Measurements from ENCODE around the gene HEXIM1. TPM values are rescaled to one million over a fixed set of nuclear protein-coding genes. Genes with fewer than 3 reads are reported as not detected.
A peak's percentile ranks its signal among the peaks of the same experiment; 100 is the strongest.

Gene HEXIM1
- total RNA-seq (10 to 100 TPM; 28.8 to 30.8 TPM), polyA plus RNA-seq (1 to 10 TPM; 2.8 to 5.9 TPM)

- peaks cover 0 to 17% (median 0%) of the 10 kb centered on the region in 8 donors for H3K9me3 Mint-ChIP-seq
- peaks cover 0 to 25% of the 10 kb centered on the region in 2 donors for H3K36me3 Mint-ChIP-seq
- no peaks in the 10 kb centered on the region for H3K9me3 ChIP-seq (ENCODE audit: control insufficient read depth in 1 of 2, low read length in 2 of 2)
- peak within 1 kb of the TSS; percentile 90 to 95 for H3K4me3 ChIP-seq (ENCODE audit: low read length in 2 of 2)
- ChIA-PET POLR2A (ENCODE audit: partially characterized antibody) (interaction anchor here (0.6 to 10.3 kb wide), 31 partner anchors 13 to 896 kb away, joined by 3 to 865 read pairs (median 6); partner anchors contain the start of genes ACBD4, DCAKD, FMNL1 and HEXIM2), CTCF (ENCODE audit: partially characterized antibody) (interaction anchor here (0.6 to 22.4 kb wide), 14 partner anchors 13 to 122 kb away, joined by 3 to 552 read pairs (median 6); partner anchors contain the start of genes ACBD4, HEXIM2, NMT1 and PLCD3)
- intact Hi-C loops (cut with micrococcal nuclease), result loop anchor here (1.0 to 2.0 kb wide), 7 partner anchors 13 to 99 kb away; partner anchors contain the start of genes ACBD4, HEXIM2 and NMT1
- peak within 1 kb of the TSS; percentile 98 to 100 (median 100) for H3K27ac Mint-ChIP-seq
- peaks cover 1 to 5% of the 10 kb centered on the region in 2 donors for H3K27me3 Mint-ChIP-seq
- peak within 1 kb of the TSS; percentile 88 for H3K27ac ChIP-seq (ENCODE audit: low read depth, low read length)
- H3K4me1 ChIP-seq (ENCODE audit: insufficient read depth, low read length), result peaks cover 59% of the 10 kb centered on the region
- DNase-seq, result peak; percentile 99 to 100 (median 99)
- peak within 1 kb of the TSS; percentile 93 to 99 (median 96) for H3K4me3 Mint-ChIP-seq
- peaks cover 26 to 61% (median 44%) of the 10 kb centered on the region in 4 donors for H3K4me1 Mint-ChIP-seq
- no peaks in the 10 kb centered on the region for H3K27me3 ChIP-seq (ENCODE audit: insufficient read depth, low read length)
- no peaks in the 10 kb centered on the region for H3K36me3 ChIP-seq (ENCODE audit: insufficient read depth, low read length)
Observed at GRCh38 chr17:45148183-45149036, at the start of gene HEXIM1. TSS of gene HEXIM1 (plus strand) at chr17:45148475. CDS start at chr17:45149191, 716 bp downstream.

- CTCF ChIA-PET (ENCODE audit: partially characterized antibody), result interaction anchor here (0.6 to 4.3 kb wide), 31 partner anchors 10 to 345 kb away, joined by 3 to 40 read pairs (median 4); partner anchors contain the start of genes ACBD4, DCAKD and NMT1
- no peaks in the 10 kb centered on the region for H3K27me3 Mint-ChIP-seq
- H3K27me3 ChIP-seq (ENCODE audit: insufficient read depth, low read length), result no peaks in the 10 kb centered on the region
- H3K4me1 Mint-ChIP-seq, result no peaks in the 10 kb centered on the region
- POLR2A ChIA-PET (ENCODE audit: partially characterized antibody), result interaction anchor here (1.0 to 1.8 kb wide), 3 partner anchors 15 to 37 kb away, joined by 3 to 8 read pairs (median 3); partner anchors contain the start of gene NMT1
- DNase-seq, result peak; percentile 58 to 76 (median 67)
- H3K4me3 Mint-ChIP-seq, result no peak overlapping the region
- no peaks in the 10 kb centered on the region for H3K4me1 ChIP-seq (ENCODE audit: insufficient read depth, low read length)
- peak overlapping the region in 3 of 7 donors; percentile 59 to 66 (median 66) for H3K27ac Mint-ChIP-seq
- H3K9me3 ChIP-seq (ENCODE audit: control insufficient read depth in 1 of 2, low read length in 2 of 2), result no peaks in the 10 kb centered on the region
- peaks cover 74% of the 10 kb centered on the region for H3K36me3 ChIP-seq (ENCODE audit: insufficient read depth, low read length)
- intact Hi-C loops (cut with micrococcal nuclease), result loop anchor here (1.0 to 5.0 kb wide), 3 partner anchors 47 to 324 kb away; partner anchors contain the start of gene DCAKD
- peaks cover 56 to 72% of the 10 kb centered on the region in 2 donors for H3K36me3 Mint-ChIP-seq
- no peaks in the 10 kb centered on the region for H3K9me3 Mint-ChIP-seq
- no peak overlapping the region for H3K4me3 ChIP-seq (ENCODE audit: low read length in 2 of 2)
- H3K27ac ChIP-seq (ENCODE audit: low read depth, low read length), result no peak overlapping the region
Observed at GRCh38 chr17:45098869-45099616, 49.2 kb upstream of the HEXIM1 start.

GRCh38 chr17:45101546-45101882 lies 46.8 kb upstream of the HEXIM1 start:
- ChIA-PET POLR2A (ENCODE audit: partially characterized antibody) (no interaction called here), CTCF (ENCODE audit: partially characterized antibody) (interaction anchor here (0.7 kb wide), 1 partner anchor 25 kb away, joined by 3 read pairs; no protein-coding TSS in a partner anchor)
- H3K4me1 ChIP-seq (ENCODE audit: insufficient read depth, low read length), result no peaks in the 10 kb centered on the region
- intact Hi-C loops (cut with micrococcal nuclease), result no loop called here
- no peaks in the 10 kb centered on the region for H3K27me3 ChIP-seq (ENCODE audit: insufficient read depth, low read length)
- H3K27ac ChIP-seq (ENCODE audit: low read depth, low read length), result no peak overlapping the region
- no peak overlapping the region for H3K4me3 ChIP-seq (ENCODE audit: low read length in 2 of 2)
- H3K4me1 Mint-ChIP-seq, result no peaks in the 10 kb centered on the region
- H3K4me3 Mint-ChIP-seq, result no peak overlapping the region
- no peaks in the 10 kb centered on the region for H3K9me3 Mint-ChIP-seq
- H3K27ac Mint-ChIP-seq, result peak overlapping the region in 2 of 7 donors; percentile 48 to 78
- H3K27me3 Mint-ChIP-seq, result no peaks in the 10 kb centered on the region
- peaks cover 54 to 79% of the 10 kb centered on the region in 2 donors for H3K36me3 Mint-ChIP-seq
- DNase-seq, result no peak
- H3K9me3 ChIP-seq (ENCODE audit: control insufficient read depth in 1 of 2, low read length in 2 of 2), result no peaks in the 10 kb centered on the region
- H3K36me3 ChIP-seq (ENCODE audit: insufficient read depth, low read length), result peaks cover 82% of the 10 kb centered on the region

GRCh38 chr17:45101883-45102811 lies 46.1 kb upstream of the HEXIM1 start:
- Histone ChIP-seq H3K4me1 (ENCODE audit: insufficient read depth, low read length) (no peaks in the 10 kb centered on the region), H3K4me3 (ENCODE audit: low read length in 2 of 2) (no peak overlapping the region), H3K9me3 (ENCODE audit: control insufficient read depth in 1 of 2, low read length in 2 of 2) (no peaks in the 10 kb centered on the region), H3K36me3 (ENCODE audit: insufficient read depth, low read length) (peaks cover 81% of the 10 kb centered on the region), H3K27me3 (ENCODE audit: insufficient read depth, low read length) (no peaks in the 10 kb centered on the region), H3K27ac (ENCODE audit: low read depth, low read length) (no peak overlapping the region)
- no peak for DNase-seq
- H3K4me1 Mint-ChIP-seq, result no peaks in the 10 kb centered on the region
- H3K36me3 Mint-ChIP-seq, result peaks cover 52 to 79% of the 10 kb centered on the region in 2 donors
- ChIA-PET POLR2A (ENCODE audit: partially characterized antibody) (no interaction called here), CTCF (ENCODE audit: partially characterized antibody) (no interaction called here)
- H3K27ac Mint-ChIP-seq, result peak overlapping the region in 4 of 7 donors; percentile 38 to 84 (median 63)
- H3K27me3 Mint-ChIP-seq, result no peaks in the 10 kb centered on the region
- no peak overlapping the region for H3K4me3 Mint-ChIP-seq
- intact Hi-C loops (cut with micrococcal nuclease), result no loop called here
- H3K9me3 Mint-ChIP-seq, result no peaks in the 10 kb centered on the region

GRCh38 chr17:45102856-45103255 lies 45.4 kb upstream of the HEXIM1 start:
- CTCF ChIA-PET (ENCODE audit: partially characterized antibody), result interaction anchor here (1.5 kb wide), 1 partner anchor 32 kb away, joined by 4 read pairs; the partner anchor contains the start of gene ACBD4
- POLR2A ChIA-PET (ENCODE audit: partially characterized antibody), result no interaction called here
- H3K27me3 ChIP-seq (ENCODE audit: insufficient read depth, low read length), result no peaks in the 10 kb centered on the region
- peaks cover 50 to 75% of the 10 kb centered on the region in 2 donors for H3K36me3 Mint-ChIP-seq
- peak overlapping the region in 1 of 7 donors; percentile 84 for H3K27ac Mint-ChIP-seq
- H3K27ac ChIP-seq (ENCODE audit: low read depth, low read length), result no peak overlapping the region
- no peaks in the 10 kb centered on the region for H3K4me1 Mint-ChIP-seq
- no peaks in the 10 kb centered on the region for H3K9me3 ChIP-seq (ENCODE audit: control insufficient read depth in 1 of 2, low read length in 2 of 2)
- H3K4me3 ChIP-seq (ENCODE audit: low read length in 2 of 2), result no peak overlapping the region
- H3K9me3 Mint-ChIP-seq, result no peaks in the 10 kb centered on the region
- DNase-seq, result no peak
- H3K27me3 Mint-ChIP-seq, result no peaks in the 10 kb centered on the region
- H3K4me1 ChIP-seq (ENCODE audit: insufficient read depth, low read length), result no peaks in the 10 kb centered on the region
- intact Hi-C loops (cut with micrococcal nuclease), result no loop called here
- H3K4me3 Mint-ChIP-seq, result no peak overlapping the region
- peaks cover 78% of the 10 kb centered on the region for H3K36me3 ChIP-seq (ENCODE audit: insufficient read depth, low read length)

GRCh38 chr17:45103269-45103795 lies 44.9 kb upstream of the HEXIM1 start:
- Histone ChIP-seq H3K4me1 (ENCODE audit: insufficient read depth, low read length) (no peaks in the 10 kb centered on the region), H3K9me3 (ENCODE audit: control insufficient read depth in 1 of 2, low read length in 2 of 2) (no peaks in the 10 kb centered on the region), H3K27ac (ENCODE audit: low read depth, low read length) (no peak overlapping the region), H3K27me3 (ENCODE audit: insufficient read depth, low read length) (no peaks in the 10 kb centered on the region), H3K36me3 (ENCODE audit: insufficient read depth, low read length) (peaks cover 75% of the 10 kb centered on the region), H3K4me3 (ENCODE audit: low read length in 2 of 2) (no peak overlapping the region)
- no peak for DNase-seq
- ChIA-PET CTCF (ENCODE audit: partially characterized antibody) (interaction anchor here (1.5 kb wide), 1 partner anchor 32 kb away, joined by 4 read pairs; the partner anchor contains the start of gene ACBD4), POLR2A (ENCODE audit: partially characterized antibody) (no interaction called here)
- no peaks in the 10 kb centered on the region for H3K4me1 Mint-ChIP-seq
- no peak overlapping the region for H3K4me3 Mint-ChIP-seq
- peaks cover 49 to 74% of the 10 kb centered on the region in 2 donors for H3K36me3 Mint-ChIP-seq
- H3K27me3 Mint-ChIP-seq, result no peaks in the 10 kb centered on the region
- H3K27ac Mint-ChIP-seq, result peak overlapping the region in 1 of 7 donors; percentile 47
- H3K9me3 Mint-ChIP-seq, result no peaks in the 10 kb centered on the region
- intact Hi-C loops (cut with micrococcal nuclease), result no loop called here

Measured in CD4-positive, alpha-beta memory T cell (primary cell).